HCT116 (cell line): ENCODE results near the gene PARP8.

ENCODE experiments used
- CTCF ChIP-seq, 3 experiments: fragments of 200-600 bp in 1 of 3; sonication (generic) in 1 of 3; IDR thresholded peaks in 2 of 3; conservative IDR thresholded peaks in 1 of 3; 2 replicates each; pipeline ENCODE4 v1.5.1; 2012 to 2017; ENCODE audit warnings: low read depth in 2 of 3, low read length in 2 of 3, antibody characterized with exemption in 1 of 3, borderline replicate concordance in 1 of 3, control low read depth in 1 of 3, mild to moderate bottlenecking in 1 of 3, mixed read lengths in 1 of 3, mixed run types in 1 of 3, moderate library complexity in 1 of 3; ENCODE audit not compliant: insufficient read depth in 1 of 3
- ELF1 ChIP-seq: IDR thresholded peaks from 2 replicates; pipeline ENCODE4 v1.6.1; 2012; ENCODE audit warnings: low read depth, borderline replicate concordance
- EZH2 ChIP-seq: fragments of 200-600 bp; sonication (generic); IDR thresholded peaks from 2 replicates; pipeline ENCODE4 v1.6.1; 2017; ENCODE audit warnings: antibody characterized with exemption, mixed run types
- RAD21 ChIP-seq: IDR thresholded peaks from 2 replicates; pipeline ENCODE4 v1.6.1; 2012; ENCODE audit warnings: low read depth, mild to moderate bottlenecking
- SIN3A ChIP-seq: IDR thresholded peaks from 2 replicates; pipeline ENCODE4 v1.6.1; 2012; ENCODE audit warnings: low read depth
- SRF ChIP-seq: IDR thresholded peaks from 2 replicates; pipeline ENCODE4 v1.6.1; 2012; ENCODE audit warnings: low read depth
- YY1 ChIP-seq: IDR thresholded peaks from 2 replicates; pipeline ENCODE4 v1.6.1; 2011; ENCODE audit warnings: low read length, low read depth, moderate library complexity, mild to moderate bottlenecking; ENCODE audit not compliant: insufficient replicate concordance; ENCODE audit errors: extremely low read depth

- TF ChIP-seq YY1 (no peak), RAD21 (no peak), CTCF (IDR thresholded peaks at IDR 0.05 in 2 of 3, conservative IDR thresholded peaks at IDR 0.05 in 1 of 3; ENCODE audit: borderline replicate concordance in 1 of 3, insufficient read depth in 1 of 3, low read depth in 2 of 3, low read length in 2 of 3) (no peak), SRF (no peak), SIN3A (no peak), ELF1 (no peak), EZH2 (no peak)
Observed at GRCh38 chr5:50653946-50654345, 12.5 kb upstream of the PARP8 start.
